Chondrocyte (in vitro differentiated cells): ENCODE data around the gene MIB2. TPM values are rescaled to one million over a fixed set of nuclear protein-coding genes. Genes with fewer than 3 reads are reported as not detected.

ENCODE experiments used
- DNase-seq: peaks from one replicate; pipeline ENCODE4 v3.0.0; 2021; ENCODE audit warnings: mixed read lengths, low spot score
- H3K27ac Mint-ChIP-seq: one replicate; pipeline ENCODE4 v1.8.0; 2021; ENCODE audit warnings: mild to moderate bottlenecking, moderate library complexity, mixed read lengths; ENCODE audit not compliant: unreplicated experiment
- H3K27me3 Mint-ChIP-seq: 2 replicates; pipeline ENCODE4 v1.8.0; 2021; ENCODE audit warnings: low read depth, mixed read lengths
- H3K36me3 Mint-ChIP-seq: 2 replicates; pipeline ENCODE4 v1.8.0; 2021; ENCODE audit warnings: low read depth, mixed read lengths
- H3K4me1 Mint-ChIP-seq: 2 replicates; pipeline ENCODE4 v1.8.0; 2021; ENCODE audit warnings: low read depth, mild to moderate bottlenecking, mixed read lengths
- H3K4me3 Mint-ChIP-seq: one replicate; pipeline ENCODE4 v1.8.0; 2021; ENCODE audit warnings: mild to moderate bottlenecking, moderate library complexity, mixed read lengths; ENCODE audit not compliant: unreplicated experiment
- H3K9me3 Mint-ChIP-seq: 2 replicates; pipeline ENCODE4 v1.8.0; 2021; ENCODE audit warnings: low read depth, mixed read lengths
- CTCF ChIP-seq: fragments of 200-600 bp; sonication (generic); IDR thresholded peaks from 2 replicates; pipeline ENCODE4 v1.5.0; 2021; ENCODE audit warnings: antibody characterized with exemption, mild to moderate bottlenecking, moderate library complexity
- total RNA-seq: library from RNA; stranded (reverse); gene quantifications from 3 replicates; pipeline ENCODE4 v1.2.1, GENCODE V29; 2021

MIB2 gene
- total RNA-seq, 1 donor from 2014 or later: 73.8 TPM

DNA sequence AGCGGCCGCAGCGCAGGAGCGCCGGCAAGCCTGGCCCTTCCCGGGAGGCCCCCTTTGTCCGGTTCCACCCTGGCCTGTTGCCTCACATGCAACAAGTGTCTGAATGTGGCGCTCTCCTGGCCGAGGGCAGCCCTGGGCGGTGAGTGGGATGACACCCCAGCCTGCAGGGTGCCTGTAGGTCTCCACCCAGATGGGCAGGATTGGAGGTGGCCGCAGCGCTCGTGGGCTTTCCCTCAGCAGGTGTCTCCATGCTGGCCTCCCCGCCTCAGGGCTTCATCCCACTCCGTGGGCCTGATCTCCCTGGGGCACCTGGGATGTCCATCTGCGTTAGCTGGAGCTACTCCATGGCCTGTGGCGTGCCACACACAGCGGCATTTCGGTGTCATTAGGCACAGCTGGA is 1.5 kb downstream of the MIB2 start:
- Mint-ChIP-seq H3K4me1 (peaks cover 31% of the 10 kb centered on the region), H3K27me3 (no peaks in the 10 kb centered on the region), H3K4me3 (peak overlapping the region; percentile 82), H3K36me3 (peaks cover 4% of the 10 kb centered on the region), H3K27ac (no peak overlapping the region), H3K9me3 (no peaks in the 10 kb centered on the region)
- DNase-seq: peak; percentile 85
- no peak for TF ChIP-seq CTCF

DNA sequence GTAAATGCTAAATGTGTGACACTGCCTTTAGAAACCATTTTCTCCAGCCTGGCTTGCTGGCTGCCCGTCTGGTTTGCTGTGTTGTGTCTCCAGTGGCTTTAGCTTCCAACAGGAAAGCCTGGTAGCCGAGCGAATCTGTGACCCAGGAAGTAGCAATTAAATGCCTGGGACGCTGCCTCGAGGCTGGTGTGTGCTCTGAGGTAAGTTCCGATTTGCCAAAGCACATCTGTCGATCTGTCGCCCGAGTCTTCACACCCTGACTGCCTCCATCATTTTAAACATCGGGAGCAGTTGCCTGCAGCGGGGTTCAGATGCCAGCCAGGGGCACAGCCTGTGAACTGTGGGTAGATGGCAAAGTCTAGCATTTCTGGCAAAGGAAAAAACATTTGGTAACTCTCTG is 2.2 kb downstream of the MIB2 start:
- no peak for TF ChIP-seq CTCF
- no peak for DNase-seq
- Mint-ChIP-seq H3K4me3 (peak overlapping the region; percentile 82), H3K9me3 (no peaks in the 10 kb centered on the region), H3K27me3 (no peaks in the 10 kb centered on the region), H3K36me3 (peaks cover 4% of the 10 kb centered on the region), H3K4me1 (peaks cover 34% of the 10 kb centered on the region), H3K27ac (peak overlapping the region; percentile 33)

GRCh38 chr1:1617925-1618324 is 2.6 kb downstream of the MIB2 start:
- Mint-ChIP-seq H3K27me3 (no peaks in the 10 kb centered on the region), H3K27ac (no peak overlapping the region), H3K9me3 (no peaks in the 10 kb centered on the region), H3K36me3 (peaks cover 4% of the 10 kb centered on the region), H3K4me1 (peaks cover 34% of the 10 kb centered on the region), H3K4me3 (peak overlapping the region; percentile 6)
- TF ChIP-seq CTCF: no peak
- no peak for DNase-seq

DNA sequence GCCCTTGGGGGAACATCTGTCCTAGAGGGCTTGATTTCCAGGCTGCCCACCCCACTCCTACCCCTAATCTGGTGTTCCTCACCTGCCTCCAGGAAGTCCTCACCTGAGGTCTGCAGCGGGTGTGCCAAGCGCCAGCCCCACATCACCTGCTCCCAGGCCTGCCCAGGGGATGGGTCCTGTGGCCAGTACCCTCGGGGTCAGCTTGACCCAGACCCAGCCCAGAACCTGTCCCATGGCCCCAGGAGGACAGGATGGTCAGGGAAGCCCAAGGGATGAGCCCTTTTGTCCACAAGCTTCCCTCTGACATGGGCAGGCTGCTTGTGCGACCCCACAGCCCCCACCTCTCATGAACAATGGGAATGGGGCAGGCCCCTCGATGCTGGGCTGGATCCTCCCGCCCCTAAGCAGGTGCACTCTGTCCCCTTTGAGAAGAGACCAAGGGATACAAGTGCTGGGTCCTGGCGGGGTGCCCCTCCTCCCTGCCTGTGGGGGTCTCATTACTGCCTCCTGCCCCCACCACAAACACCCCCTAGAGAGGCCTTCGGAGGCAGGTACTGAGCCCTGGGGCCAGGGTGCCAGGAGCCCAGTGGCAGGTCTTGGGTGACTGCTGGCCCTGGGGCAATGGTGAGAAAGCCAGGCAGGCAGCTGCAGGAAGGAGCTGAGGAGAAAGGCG is 3.2 kb downstream of the MIB2 start:
- TF ChIP-seq CTCF: no peak
- H3K36me3 Mint-ChIP-seq: peaks cover 3% of the 10 kb centered on the region
- no peak for DNase-seq
- H3K4me3 Mint-ChIP-seq: no peak overlapping the region
- H3K4me1 Mint-ChIP-seq: peaks cover 32% of the 10 kb centered on the region
- H3K27ac Mint-ChIP-seq: no peak overlapping the region
- no peaks in the 10 kb centered on the region for H3K27me3 Mint-ChIP-seq
- no peaks in the 10 kb centered on the region for H3K9me3 Mint-ChIP-seq

GRCh38 chr1:1619917-1620361 is 4.6 kb downstream of the MIB2 start:
- no peak for DNase-seq
- Mint-ChIP-seq H3K4me1 (peaks cover 18% of the 10 kb centered on the region), H3K36me3 (peaks cover 1% of the 10 kb centered on the region), H3K27me3 (no peaks in the 10 kb centered on the region), H3K9me3 (no peaks in the 10 kb centered on the region), H3K4me3 (no peak overlapping the region), H3K27ac (no peak overlapping the region)
- TF ChIP-seq CTCF: peak; percentile 43
